Measurements from ENCODE around the gene RIMBP2. TPM values are rescaled to one million over a fixed set of nuclear protein-coding genes. Genes with fewer than 3 reads are reported as not detected.

Gene RIMBP2
- total and polyA plus RNA-seq, 2 donors = 0.47 to 0.78 TPM

DNA sequence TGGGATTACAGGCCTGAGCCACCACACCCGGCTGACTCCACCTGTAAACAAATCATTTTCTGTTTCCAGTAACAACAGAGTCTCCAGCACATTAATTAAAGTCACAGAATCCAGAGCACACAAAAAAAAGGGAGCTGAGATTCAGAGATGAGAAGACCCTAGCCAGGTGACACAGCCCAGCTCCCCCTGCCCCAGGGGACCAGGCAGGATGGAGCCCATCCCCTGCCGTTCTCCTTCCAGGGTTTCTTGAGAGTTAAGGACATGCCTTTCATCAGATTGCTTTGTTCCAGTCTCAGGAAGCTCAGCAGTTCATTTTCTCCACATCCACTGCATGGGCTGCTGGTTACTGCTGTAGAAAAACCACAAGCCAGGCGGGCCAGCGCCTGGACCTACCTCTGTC is 81.2 kb downstream of the RIMBP2 start:
- no peaks in the 10 kb centered on the region for H3K4me1 ChIP-seq (ENCODE audit: control insufficient read depth in 2 of 2, insufficient read depth in 2 of 2, low read length in 2 of 2)
- WGBS = 80% methylated on average over 4 of the region's 4 CpGs
- H3K9me3 ChIP-seq (ENCODE audit: control insufficient read depth in 2 of 2, insufficient read depth in 1 of 2, low read length in 1 of 2) = no peaks in the 10 kb centered on the region
- DNase-seq (ENCODE audit: low read depth in 6 of 9, low spot score in 9 of 9) = no peak
- peaks cover 0 to 17% of the 10 kb centered on the region in 2 donors for H3K27me3 ChIP-seq (ENCODE audit: control insufficient read depth in 2 of 2, insufficient read depth in 1 of 2, low read length in 1 of 2)
- no peaks in the 10 kb centered on the region for H3K36me3 ChIP-seq (ENCODE audit: control insufficient read depth in 2 of 2, insufficient read depth in 2 of 2, low read length in 1 of 2)
- H3K27ac ChIP-seq (ENCODE audit: low read depth in 1 of 2, low read length in 1 of 2) = no peak overlapping the region
- H3K4me3 ChIP-seq (ENCODE audit: low read length in 2 of 2) = no peak overlapping the region

DNA sequence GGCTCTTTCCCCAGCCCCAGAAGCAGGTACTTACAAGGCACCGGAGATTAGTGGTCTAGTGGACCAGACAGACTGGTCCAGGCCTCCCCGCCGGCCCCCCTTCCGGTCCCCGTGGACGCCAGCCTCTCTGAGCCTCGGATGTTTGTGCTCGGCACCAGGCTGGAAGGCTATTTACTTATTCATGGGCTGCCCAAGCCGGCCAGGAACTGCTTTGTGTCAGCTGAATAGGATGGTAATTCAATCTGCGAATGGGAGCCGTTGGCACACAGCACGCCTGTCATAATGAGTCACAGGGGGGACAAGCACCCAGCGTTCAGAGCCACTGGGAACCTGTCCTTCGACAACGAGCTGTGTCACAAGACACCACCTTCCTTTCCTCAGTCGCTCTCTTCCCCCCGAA is 82.3 kb downstream of the RIMBP2 start:
- Histone ChIP-seq H3K4me3 (ENCODE audit: low read length in 2 of 2) (no peak overlapping the region), H3K27ac (ENCODE audit: low read depth in 1 of 2, low read length in 1 of 2) (no peak overlapping the region), H3K36me3 (ENCODE audit: control insufficient read depth in 2 of 2, insufficient read depth in 2 of 2, low read length in 1 of 2) (no peaks in the 10 kb centered on the region), H3K9me3 (ENCODE audit: control insufficient read depth in 2 of 2, insufficient read depth in 1 of 2, low read length in 1 of 2) (no peaks in the 10 kb centered on the region), H3K4me1 (ENCODE audit: control insufficient read depth in 2 of 2, insufficient read depth in 2 of 2, low read length in 2 of 2) (no peaks in the 10 kb centered on the region), H3K27me3 (ENCODE audit: control insufficient read depth in 2 of 2, insufficient read depth in 1 of 2, low read length in 1 of 2) (peaks cover 0 to 17% of the 10 kb centered on the region in 2 donors)
- no peak for DNase-seq (ENCODE audit: low read depth in 6 of 9, low spot score in 9 of 9)
- 44% methylated on average over 17 of the region's 17 CpGs for WGBS

DNA sequence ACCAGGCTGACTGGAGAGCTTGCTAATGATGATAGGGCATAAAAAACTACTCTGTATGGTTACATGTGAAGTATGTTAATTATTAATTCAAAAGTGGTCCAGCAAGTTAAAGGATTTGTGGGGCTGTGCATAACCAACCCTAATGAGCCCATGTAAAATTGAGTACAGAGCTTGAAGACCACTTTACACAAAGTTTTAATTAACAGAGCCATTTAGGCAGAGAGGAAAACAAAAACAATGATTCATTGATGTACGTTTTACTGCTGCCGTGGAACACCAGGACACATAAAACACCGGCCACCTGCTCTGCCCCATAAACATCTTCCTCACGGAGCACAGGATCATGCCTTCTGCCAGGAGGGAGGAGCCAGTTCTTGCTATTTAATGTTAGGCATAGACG is 83.5 kb downstream of the RIMBP2 start:
- Histone ChIP-seq H3K4me3 (ENCODE audit: low read length in 2 of 2) (no peak overlapping the region), H3K27me3 (ENCODE audit: control insufficient read depth in 2 of 2, insufficient read depth in 1 of 2, low read length in 1 of 2) (peaks cover 0 to 17% of the 10 kb centered on the region in 2 donors), H3K9me3 (ENCODE audit: control insufficient read depth in 2 of 2, insufficient read depth in 1 of 2, low read length in 1 of 2) (no peaks in the 10 kb centered on the region), H3K36me3 (ENCODE audit: control insufficient read depth in 2 of 2, insufficient read depth in 2 of 2, low read length in 1 of 2) (no peaks in the 10 kb centered on the region), H3K27ac (ENCODE audit: low read depth in 1 of 2, low read length in 1 of 2) (no peak overlapping the region), H3K4me1 (ENCODE audit: control insufficient read depth in 2 of 2, insufficient read depth in 2 of 2, low read length in 2 of 2) (no peaks in the 10 kb centered on the region)
- no peak for DNase-seq (ENCODE audit: low read depth in 6 of 9, low spot score in 9 of 9)
- WGBS = 88% methylated on average over 5 of the region's 5 CpGs

DNA sequence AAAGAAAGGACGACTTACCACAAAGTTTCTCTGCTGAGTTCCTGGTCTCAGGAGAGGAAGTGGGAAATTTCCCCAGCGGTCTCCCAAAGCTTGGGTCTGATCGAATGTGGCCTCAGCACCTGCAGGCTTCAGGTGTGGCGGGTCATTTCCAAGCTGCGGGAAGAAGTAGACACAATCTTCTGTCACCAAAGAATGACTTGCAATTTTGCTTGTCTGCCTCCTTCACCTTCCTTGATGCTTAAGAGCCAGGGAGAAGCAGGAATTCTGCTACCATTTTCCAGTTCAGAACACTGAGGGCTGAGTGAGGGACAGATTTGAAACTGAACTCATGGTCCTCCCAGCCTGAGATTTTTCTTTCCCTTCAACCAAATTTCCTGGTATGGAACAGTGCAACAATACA is 87.8 kb downstream of the RIMBP2 start:
- Histone ChIP-seq H3K9me3 (ENCODE audit: control insufficient read depth in 2 of 2, insufficient read depth in 1 of 2, low read length in 1 of 2) (no peaks in the 10 kb centered on the region), H3K27ac (ENCODE audit: low read depth in 1 of 2, low read length in 1 of 2) (no peak overlapping the region), H3K27me3 (ENCODE audit: control insufficient read depth in 2 of 2, insufficient read depth in 1 of 2, low read length in 1 of 2) (peaks cover 0 to 2% of the 10 kb centered on the region in 2 donors), H3K4me1 (ENCODE audit: control insufficient read depth in 2 of 2, insufficient read depth in 2 of 2, low read length in 2 of 2) (no peaks in the 10 kb centered on the region), H3K4me3 (ENCODE audit: low read length in 2 of 2) (no peak overlapping the region), H3K36me3 (ENCODE audit: control insufficient read depth in 2 of 2, insufficient read depth in 2 of 2, low read length in 1 of 2) (no peaks in the 10 kb centered on the region)
- 77% methylated on average over 5 of the region's 5 CpGs for WGBS
- DNase-seq (ENCODE audit: low read depth in 6 of 9, low spot score in 9 of 9) = no peak

DNA sequence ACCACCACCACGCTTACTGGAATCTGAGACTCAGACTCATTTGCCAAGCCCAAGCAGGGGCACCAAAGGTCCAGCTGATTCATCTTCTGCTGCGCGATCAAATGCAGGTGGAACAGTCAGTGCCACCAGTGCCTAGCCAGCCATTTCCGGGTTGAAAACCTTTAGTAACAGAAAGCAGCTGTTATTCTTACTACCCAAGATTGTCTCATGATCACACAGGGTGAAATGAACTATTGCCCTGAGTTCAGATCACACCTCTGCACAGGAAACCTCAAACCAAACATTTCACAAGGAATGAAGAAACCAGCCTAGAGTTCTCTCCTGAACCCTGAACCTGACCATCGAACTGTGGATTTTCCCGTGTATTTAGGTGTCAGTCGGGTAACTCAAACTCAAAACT is 88.9 kb downstream of the RIMBP2 start:
- DNase-seq (ENCODE audit: low read depth in 6 of 9, low spot score in 9 of 9) = no peak
- no peaks in the 10 kb centered on the region for H3K36me3 ChIP-seq (ENCODE audit: control insufficient read depth in 2 of 2, insufficient read depth in 2 of 2, low read length in 1 of 2)
- H3K27me3 ChIP-seq (ENCODE audit: control insufficient read depth in 2 of 2, insufficient read depth in 1 of 2, low read length in 1 of 2) = no peaks in the 10 kb centered on the region
- H3K9me3 ChIP-seq (ENCODE audit: control insufficient read depth in 2 of 2, insufficient read depth in 1 of 2, low read length in 1 of 2) = no peaks in the 10 kb centered on the region
- H3K4me1 ChIP-seq (ENCODE audit: control insufficient read depth in 2 of 2, insufficient read depth in 2 of 2, low read length in 2 of 2) = no peaks in the 10 kb centered on the region
- WGBS = 95% methylated on average over 7 of the region's 7 CpGs
- H3K27ac ChIP-seq (ENCODE audit: low read depth in 1 of 2, low read length in 1 of 2) = no peak overlapping the region
- no peak overlapping the region for H3K4me3 ChIP-seq (ENCODE audit: low read length in 2 of 2)

DNA sequence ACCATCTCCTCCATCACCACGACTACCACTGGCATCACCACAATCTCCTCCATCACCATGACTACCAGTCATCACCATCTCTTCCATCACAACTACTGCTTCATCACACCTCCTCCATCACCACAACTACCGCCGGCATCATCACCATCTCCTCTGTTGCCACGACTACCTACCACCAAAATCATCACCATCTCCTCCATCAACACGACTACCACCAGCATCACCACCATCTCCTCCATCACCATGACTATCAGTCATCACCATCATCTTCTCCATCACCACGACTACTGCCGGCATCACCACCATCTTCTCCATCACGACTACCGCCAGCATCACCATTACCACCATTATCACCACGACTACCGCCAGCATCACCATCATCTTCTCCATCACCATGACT is 89.5 kb downstream of the RIMBP2 start:
- 90% methylated on average over 11 of the region's 11 CpGs for WGBS
- no peak overlapping the region for H3K4me3 ChIP-seq (ENCODE audit: low read length in 2 of 2)
- H3K27me3 ChIP-seq (ENCODE audit: control insufficient read depth in 2 of 2, insufficient read depth in 1 of 2, low read length in 1 of 2) = no peaks in the 10 kb centered on the region
- no peaks in the 10 kb centered on the region for H3K36me3 ChIP-seq (ENCODE audit: control insufficient read depth in 2 of 2, insufficient read depth in 2 of 2, low read length in 1 of 2)
- no peak overlapping the region for H3K27ac ChIP-seq (ENCODE audit: low read depth in 1 of 2, low read length in 1 of 2)
- DNase-seq (ENCODE audit: low read depth in 6 of 9, low spot score in 9 of 9) = no peak
- no peaks in the 10 kb centered on the region for H3K4me1 ChIP-seq (ENCODE audit: control insufficient read depth in 2 of 2, insufficient read depth in 2 of 2, low read length in 2 of 2)
- no peaks in the 10 kb centered on the region for H3K9me3 ChIP-seq (ENCODE audit: control insufficient read depth in 2 of 2, insufficient read depth in 1 of 2, low read length in 1 of 2)

DNA sequence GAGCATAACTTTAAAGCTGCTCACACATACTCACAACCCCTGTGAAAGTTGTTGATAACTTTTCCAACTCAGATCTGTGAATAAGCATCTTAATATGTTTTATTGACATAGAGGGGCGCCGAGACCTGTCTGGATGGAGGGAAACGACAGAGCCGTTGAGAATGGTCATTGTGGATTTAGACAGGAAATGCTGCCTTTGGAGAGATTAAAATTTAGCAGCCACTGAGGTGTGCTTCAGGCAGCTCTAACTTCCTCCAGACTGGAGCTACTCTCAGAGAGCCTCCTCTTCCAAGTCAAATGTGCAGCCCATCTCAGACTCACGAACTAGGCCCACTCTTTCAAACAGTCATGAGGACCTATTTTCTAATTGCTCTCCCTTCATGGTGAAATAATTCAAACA is 90.9 kb downstream of the RIMBP2 start:
- H3K27ac ChIP-seq (ENCODE audit: low read depth in 1 of 2, low read length in 1 of 2) = no peak overlapping the region
- DNase-seq (ENCODE audit: low read depth in 6 of 9, low spot score in 9 of 9) = no peak
- H3K4me1 ChIP-seq (ENCODE audit: control insufficient read depth in 2 of 2, insufficient read depth in 2 of 2, low read length in 2 of 2) = no peaks in the 10 kb centered on the region
- 18% methylated on average over 5 of the region's 5 CpGs for WGBS
- no peak overlapping the region for H3K4me3 ChIP-seq (ENCODE audit: low read length in 2 of 2)
- no peaks in the 10 kb centered on the region for H3K9me3 ChIP-seq (ENCODE audit: control insufficient read depth in 2 of 2, insufficient read depth in 1 of 2, low read length in 1 of 2)
- no peaks in the 10 kb centered on the region for H3K27me3 ChIP-seq (ENCODE audit: control insufficient read depth in 2 of 2, insufficient read depth in 1 of 2, low read length in 1 of 2)
- H3K36me3 ChIP-seq (ENCODE audit: control insufficient read depth in 2 of 2, insufficient read depth in 2 of 2, low read length in 1 of 2) = no peaks in the 10 kb centered on the region

DNA sequence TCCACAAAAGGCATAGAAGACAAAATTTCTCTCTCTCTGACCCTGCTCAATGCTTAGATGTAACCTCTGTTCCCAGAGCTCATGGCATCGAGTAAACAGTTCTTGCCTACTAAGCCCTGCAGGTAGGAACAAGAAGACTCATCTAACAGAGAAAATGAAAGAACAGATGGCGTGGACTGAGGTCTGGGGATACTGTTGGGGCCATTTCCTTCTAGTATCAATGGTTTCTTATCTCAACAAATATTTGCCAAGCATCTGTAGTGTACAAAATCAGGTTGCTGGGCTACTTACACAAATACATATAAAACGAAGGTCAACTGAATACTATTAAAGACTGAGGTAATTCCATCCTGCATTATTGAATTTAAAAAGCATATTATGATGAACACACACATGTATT is 93.3 kb downstream of the RIMBP2 start:
- 90% methylated on average over 3 of the region's 3 CpGs for WGBS
- H3K36me3 ChIP-seq (ENCODE audit: control insufficient read depth in 2 of 2, insufficient read depth in 2 of 2, low read length in 1 of 2) = no peaks in the 10 kb centered on the region
- no peak overlapping the region for H3K27ac ChIP-seq (ENCODE audit: low read depth in 1 of 2, low read length in 1 of 2)
- H3K9me3 ChIP-seq (ENCODE audit: control insufficient read depth in 2 of 2, insufficient read depth in 1 of 2, low read length in 1 of 2) = no peaks in the 10 kb centered on the region
- no peak for DNase-seq (ENCODE audit: low read depth in 6 of 9, low spot score in 9 of 9)
- no peaks in the 10 kb centered on the region for H3K27me3 ChIP-seq (ENCODE audit: control insufficient read depth in 2 of 2, insufficient read depth in 1 of 2, low read length in 1 of 2)
- no peaks in the 10 kb centered on the region for H3K4me1 ChIP-seq (ENCODE audit: control insufficient read depth in 2 of 2, insufficient read depth in 2 of 2, low read length in 2 of 2)
- H3K4me3 ChIP-seq (ENCODE audit: low read length in 2 of 2) = no peak overlapping the region

DNA sequence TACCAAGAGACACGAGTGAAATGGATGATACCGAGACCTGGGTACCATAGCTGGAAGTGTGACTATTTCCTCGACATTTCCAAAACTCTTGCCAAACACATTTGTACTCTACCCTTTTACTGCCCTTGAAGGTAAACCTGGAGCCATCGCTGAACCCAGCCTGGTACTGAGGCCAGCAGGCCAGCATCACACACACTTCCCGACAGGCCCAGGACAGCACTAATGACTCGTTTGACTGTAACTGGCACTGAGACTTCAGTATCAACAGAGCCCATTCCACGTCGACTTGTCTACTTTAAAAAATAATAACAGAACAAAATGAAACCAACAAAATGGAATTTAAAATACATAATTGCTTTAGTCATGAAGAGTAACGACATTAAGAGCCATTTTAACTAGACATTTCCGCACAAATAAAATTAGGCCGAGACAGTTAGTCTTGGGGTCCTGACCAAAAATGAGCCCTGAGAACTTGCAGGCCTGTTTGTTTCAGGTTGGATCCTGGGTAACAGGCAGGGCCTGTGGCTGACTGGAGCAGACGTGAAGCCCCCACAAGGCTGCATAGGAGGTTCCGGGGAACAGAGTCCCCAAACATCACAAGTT is 94.3 kb downstream of the RIMBP2 start:
- WGBS = 97% methylated on average over 13 of the region's 13 CpGs
- H3K9me3 ChIP-seq (ENCODE audit: control insufficient read depth in 2 of 2, insufficient read depth in 1 of 2, low read length in 1 of 2) = no peaks in the 10 kb centered on the region
- H3K4me1 ChIP-seq (ENCODE audit: control insufficient read depth in 2 of 2, insufficient read depth in 2 of 2, low read length in 2 of 2) = no peaks in the 10 kb centered on the region

DNA sequence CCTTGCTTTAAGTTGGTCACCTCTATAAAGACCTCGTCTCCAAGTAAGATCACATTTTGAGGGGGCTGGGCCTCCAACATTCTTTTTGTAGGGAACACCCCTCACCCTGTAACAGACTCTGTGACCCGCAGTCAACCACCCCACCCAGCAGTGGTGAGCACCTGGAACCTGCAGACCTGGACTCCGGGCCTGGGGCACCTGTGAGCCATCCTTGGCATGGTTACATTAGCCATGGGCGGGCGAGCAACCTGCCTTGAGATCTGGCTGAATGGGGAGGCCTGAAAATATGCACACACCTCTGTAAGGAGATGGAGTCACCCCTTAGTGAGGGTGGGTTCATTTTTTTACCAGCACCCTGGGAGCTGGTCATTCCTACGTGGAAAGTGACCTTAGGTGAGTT is 95.3 kb downstream of the RIMBP2 start:
- Histone ChIP-seq H3K27ac (ENCODE audit: low read depth in 1 of 2, low read length in 1 of 2) (no peak overlapping the region), H3K4me3 (ENCODE audit: low read length in 2 of 2) (no peak overlapping the region), H3K9me3 (ENCODE audit: control insufficient read depth in 2 of 2, insufficient read depth in 1 of 2, low read length in 1 of 2) (no peaks in the 10 kb centered on the region), H3K27me3 (ENCODE audit: control insufficient read depth in 2 of 2, insufficient read depth in 1 of 2, low read length in 1 of 2) (no peaks in the 10 kb centered on the region), H3K36me3 (ENCODE audit: control insufficient read depth in 2 of 2, insufficient read depth in 2 of 2, low read length in 1 of 2) (no peaks in the 10 kb centered on the region), H3K4me1 (ENCODE audit: control insufficient read depth in 2 of 2, insufficient read depth in 2 of 2, low read length in 2 of 2) (no peaks in the 10 kb centered on the region)
- WGBS = 95% methylated on average over 6 of the region's 6 CpGs
- no peak for DNase-seq (ENCODE audit: low read depth in 6 of 9, low spot score in 9 of 9)

More for the DNA sequence above, 94.3 kb downstream of the RIMBP2 start:
- H3K27me3 ChIP-seq (ENCODE audit: control insufficient read depth in 2 of 2, insufficient read depth in 1 of 2, low read length in 1 of 2) = no peaks in the 10 kb centered on the region
- no peak overlapping the region for H3K4me3 ChIP-seq (ENCODE audit: low read length in 2 of 2)
- no peak for DNase-seq (ENCODE audit: low read depth in 6 of 9, low spot score in 9 of 9)
- H3K27ac ChIP-seq (ENCODE audit: low read depth in 1 of 2, low read length in 1 of 2) = no peak overlapping the region
- no peaks in the 10 kb centered on the region for H3K36me3 ChIP-seq (ENCODE audit: control insufficient read depth in 2 of 2, insufficient read depth in 2 of 2, low read length in 1 of 2)

Measured in thymus (tissue), 11 donors.